Lower lobe of right lung (tissue), 2 donors: ENCODE data around the gene ACO1. TPM values are rescaled to one million over a fixed set of nuclear protein-coding genes. Genes with fewer than 3 reads are reported as not detected.

Experiments
- ATAC-seq, 2 donors: fragments of 200-7000 bp; cut with Tn5 transposase; one replicate each; pipeline ENCODE4 v1.9.1; 2020 to 2022; ENCODE audit warnings: mild to moderate bottlenecking in 2 of 2, moderate library complexity in 2 of 2
- DNase-seq: peaks from one replicate; pipeline ENCODE4 v3.0.0-alpha.2; 2020
- H3K27ac ChIP-seq: fragments of 200-600 bp; one replicate; pipeline ENCODE4 v1.8.0; 2022
- H3K27me3 ChIP-seq: fragments of 200-600 bp; one replicate; pipeline ENCODE4 v1.8.0; 2022; ENCODE audit warnings: low read depth
- H3K36me3 ChIP-seq: fragments of 200-600 bp; one replicate; pipeline ENCODE4 v1.8.0; 2022; ENCODE audit warnings: mild to moderate bottlenecking
- H3K4me1 ChIP-seq: fragments of 200-600 bp; one replicate; pipeline ENCODE4 v1.8.0; 2022
- H3K4me3 ChIP-seq: fragments of 200-600 bp; one replicate; pipeline ENCODE4 v1.8.0; 2022; ENCODE audit warnings: mild to moderate bottlenecking
- H3K9me3 ChIP-seq: fragments of 200-600 bp; one replicate; pipeline ENCODE4 v1.8.0; 2022
- intact Hi-C: fragments of 100-400 bp; cut with DNase I; formaldehyde crosslinking; loops from one replicate; pipeline ENCODE4 v1.11.0; 2022
- total RNA-seq: library from RNA; stranded (reverse); fragmentation: NEBNext Ultra II Directional; extraction: Animal tissue kit (Norgen Biotek cat#: 25700); gene quantifications from one replicate; pipeline ENCODE4 v1.2.1, GENCODE V29; 2021
- TF ChIP-seq, protein P1 (sequence below): fragments of 200-600 bp; IDR thresholded peaks from one replicate; pipeline ENCODE4 v1.8.0; 2022; ENCODE audit warnings: antibody characterized with exemption, mild to moderate bottlenecking
- donor health status: DM: no; HTN: yes; CAD: no; lungs with severe emphysema.

ACO1 gene
- total RNA-seq, 1 donor from 2014 or later, result 33.6 TPM

DNA sequence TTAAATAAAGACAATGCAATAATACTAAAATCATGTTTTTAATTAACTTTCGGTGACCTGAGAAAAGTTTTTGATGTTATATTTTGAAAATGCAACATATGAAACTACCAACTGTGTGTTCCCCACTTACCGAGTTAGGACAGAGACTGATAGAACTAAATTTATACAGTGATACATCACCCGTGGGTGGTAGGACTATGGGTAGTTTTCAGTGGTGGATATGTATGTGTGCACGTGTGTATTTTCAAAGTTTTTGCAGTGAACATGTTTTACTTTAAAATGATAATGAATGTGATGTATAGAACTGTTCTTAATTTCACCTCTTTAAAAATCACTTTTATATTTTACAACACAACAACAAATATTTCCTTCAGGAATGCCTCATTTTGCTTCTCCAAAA is 25.0 kb upstream of the ACO1 start:
- no peaks in the 10 kb centered on the region for H3K36me3 ChIP-seq
- TF ChIP-seq, protein P1, sequence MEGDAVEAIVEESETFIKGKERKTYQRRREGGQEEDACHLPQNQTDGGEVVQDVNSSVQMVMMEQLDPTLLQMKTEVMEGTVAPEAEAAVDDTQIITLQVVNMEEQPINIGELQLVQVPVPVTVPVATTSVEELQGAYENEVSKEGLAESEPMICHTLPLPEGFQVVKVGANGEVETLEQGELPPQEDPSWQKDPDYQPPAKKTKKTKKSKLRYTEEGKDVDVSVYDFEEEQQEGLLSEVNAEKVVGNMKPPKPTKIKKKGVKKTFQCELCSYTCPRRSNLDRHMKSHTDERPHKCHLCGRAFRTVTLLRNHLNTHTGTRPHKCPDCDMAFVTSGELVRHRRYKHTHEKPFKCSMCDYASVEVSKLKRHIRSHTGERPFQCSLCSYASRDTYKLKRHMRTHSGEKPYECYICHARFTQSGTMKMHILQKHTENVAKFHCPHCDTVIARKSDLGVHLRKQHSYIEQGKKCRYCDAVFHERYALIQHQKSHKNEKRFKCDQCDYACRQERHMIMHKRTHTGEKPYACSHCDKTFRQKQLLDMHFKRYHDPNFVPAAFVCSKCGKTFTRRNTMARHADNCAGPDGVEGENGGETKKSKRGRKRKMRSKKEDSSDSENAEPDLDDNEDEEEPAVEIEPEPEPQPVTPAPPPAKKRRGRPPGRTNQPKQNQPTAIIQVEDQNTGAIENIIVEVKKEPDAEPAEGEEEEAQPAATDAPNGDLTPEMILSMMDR, result no peak
- no peak overlapping the region for H3K4me3 ChIP-seq
- ATAC-seq (no peak), DNase-seq (no peak)
- intact Hi-C loops, result no loop called here
- H3K27me3 ChIP-seq, result no peaks in the 10 kb centered on the region
- no peaks in the 10 kb centered on the region for H3K9me3 ChIP-seq
- no peaks in the 10 kb centered on the region for H3K4me1 ChIP-seq
- H3K27ac ChIP-seq, result no peak overlapping the region

DNA sequence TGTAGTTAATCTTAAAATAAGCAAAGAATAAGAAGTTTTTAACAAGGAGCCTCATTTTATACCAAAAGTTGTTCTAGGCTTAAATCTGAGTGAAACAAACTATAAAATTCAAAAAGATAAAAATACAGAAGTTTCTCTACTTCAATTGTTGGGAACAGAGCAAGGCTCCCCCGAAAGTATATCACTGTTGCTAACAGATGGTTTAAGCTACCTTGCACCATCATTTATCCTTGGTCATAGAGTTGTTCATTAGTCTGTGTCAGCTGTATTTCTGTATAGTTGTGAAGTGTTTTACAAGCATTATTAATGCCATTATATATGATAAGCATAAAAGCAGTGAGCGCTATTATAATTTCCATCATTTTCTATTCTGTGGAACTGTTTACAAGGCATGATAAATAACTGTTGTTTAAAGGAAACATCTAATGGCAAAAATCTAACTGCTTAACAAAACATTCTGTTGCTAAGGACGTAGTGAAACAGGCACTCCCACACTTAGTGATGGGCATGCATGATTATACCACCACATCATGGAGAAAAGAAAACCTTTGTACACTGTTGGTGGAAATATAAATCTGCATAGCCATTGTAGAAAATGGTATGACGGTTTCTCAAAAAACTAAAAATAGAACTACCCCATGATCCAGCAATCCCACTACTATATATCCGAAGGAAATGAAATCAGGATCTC is 23.3 kb upstream of the ACO1 start:
- Histone ChIP-seq H3K4me3 (no peak overlapping the region), H3K36me3 (no peaks in the 10 kb centered on the region), H3K27me3 (no peaks in the 10 kb centered on the region), H3K27ac (no peak overlapping the region), H3K9me3 (no peaks in the 10 kb centered on the region), H3K4me1 (no peaks in the 10 kb centered on the region)
- intact Hi-C loops, result no loop called here
- DNase-seq (no peak), ATAC-seq (no peak)
- TF ChIP-seq, protein P1, result no peak

DNA sequence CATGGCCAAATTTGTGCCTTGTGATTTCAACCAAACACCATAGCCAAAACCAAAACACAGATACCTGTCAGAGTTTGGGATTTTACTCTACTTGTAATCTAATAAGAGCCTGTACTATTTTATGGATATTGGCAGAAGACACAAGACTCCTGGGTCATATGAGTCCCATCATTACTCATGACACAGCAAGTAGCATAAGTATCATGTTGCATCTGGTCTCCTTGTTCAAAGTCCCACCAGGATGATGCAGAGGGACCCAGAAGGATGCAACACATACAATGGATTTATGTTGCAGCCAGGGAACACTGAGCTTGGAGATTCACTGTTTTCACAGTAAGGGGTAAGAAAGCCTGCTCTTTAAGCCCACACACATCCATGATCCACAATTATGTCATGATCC is 13.2 kb upstream of the ACO1 start:
- TF ChIP-seq, protein P1, result no peak
- intact Hi-C loops, result no loop called here
- H3K4me3 ChIP-seq, result no peak overlapping the region
- H3K27ac ChIP-seq, result no peak overlapping the region
- H3K9me3 ChIP-seq, result no peaks in the 10 kb centered on the region
- no peak for ATAC-seq
- no peak for DNase-seq
- H3K4me1 ChIP-seq, result no peaks in the 10 kb centered on the region
- no peaks in the 10 kb centered on the region for H3K27me3 ChIP-seq
- no peaks in the 10 kb centered on the region for H3K36me3 ChIP-seq

DNA sequence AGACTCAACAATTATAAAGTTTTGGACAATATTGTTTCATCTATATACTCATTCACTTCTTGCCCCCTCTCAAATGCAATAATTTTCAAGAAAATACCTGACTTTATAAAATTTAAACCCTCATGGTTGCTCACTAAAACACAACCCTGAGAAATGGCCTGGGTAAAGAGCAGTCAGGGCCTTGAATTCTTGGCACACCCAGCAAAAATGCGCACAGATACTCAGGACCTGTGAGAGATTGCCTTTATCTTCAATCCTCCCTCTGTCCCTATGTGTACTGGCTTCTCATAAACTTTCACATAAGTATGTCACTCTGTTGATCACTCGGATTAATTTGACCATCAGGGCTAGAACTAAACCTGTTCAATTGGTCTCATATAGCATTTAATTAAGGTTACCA is 12.8 kb upstream of the ACO1 start:
- Histone ChIP-seq H3K36me3 (no peaks in the 10 kb centered on the region), H3K27ac (no peak overlapping the region), H3K9me3 (no peaks in the 10 kb centered on the region), H3K4me3 (no peak overlapping the region), H3K27me3 (no peaks in the 10 kb centered on the region), H3K4me1 (no peaks in the 10 kb centered on the region)
- no peak for ATAC-seq
- no peak for DNase-seq
- TF ChIP-seq, protein P1, result no peak
- intact Hi-C loops, result no loop called here

DNA sequence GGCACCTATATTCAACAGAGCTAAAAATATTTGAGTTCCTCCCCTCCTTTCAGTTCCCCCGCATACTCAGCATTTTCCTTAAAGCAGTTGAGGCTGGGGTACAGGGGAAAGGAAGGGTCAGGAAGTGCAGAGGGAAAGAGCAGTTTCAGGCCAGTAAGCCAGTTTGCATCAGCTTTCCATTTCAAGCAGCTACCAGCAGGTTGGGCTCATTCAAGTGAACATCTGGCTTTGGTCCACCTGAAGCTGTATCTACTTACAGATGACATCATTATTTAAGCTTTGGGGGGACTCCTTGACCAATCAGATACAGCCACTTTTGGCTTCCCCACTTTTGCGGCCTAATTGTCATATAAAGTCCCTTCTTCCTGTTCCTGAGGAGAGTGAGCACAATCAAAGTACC is 8.2 kb upstream of the ACO1 start:
- H3K4me3 ChIP-seq, result no peak overlapping the region
- no peaks in the 10 kb centered on the region for H3K36me3 ChIP-seq
- no peak overlapping the region for H3K27ac ChIP-seq
- no peaks in the 10 kb centered on the region for H3K9me3 ChIP-seq
- H3K27me3 ChIP-seq, result no peaks in the 10 kb centered on the region
- intact Hi-C loops, result no loop called here
- DNase-seq (no peak), ATAC-seq (no peak)
- H3K4me1 ChIP-seq, result no peaks in the 10 kb centered on the region
- TF ChIP-seq, protein P1, result no peak
